ENCODE measurements around the gene NUDT22.

- TF ChIP-seq, protein P1, sequence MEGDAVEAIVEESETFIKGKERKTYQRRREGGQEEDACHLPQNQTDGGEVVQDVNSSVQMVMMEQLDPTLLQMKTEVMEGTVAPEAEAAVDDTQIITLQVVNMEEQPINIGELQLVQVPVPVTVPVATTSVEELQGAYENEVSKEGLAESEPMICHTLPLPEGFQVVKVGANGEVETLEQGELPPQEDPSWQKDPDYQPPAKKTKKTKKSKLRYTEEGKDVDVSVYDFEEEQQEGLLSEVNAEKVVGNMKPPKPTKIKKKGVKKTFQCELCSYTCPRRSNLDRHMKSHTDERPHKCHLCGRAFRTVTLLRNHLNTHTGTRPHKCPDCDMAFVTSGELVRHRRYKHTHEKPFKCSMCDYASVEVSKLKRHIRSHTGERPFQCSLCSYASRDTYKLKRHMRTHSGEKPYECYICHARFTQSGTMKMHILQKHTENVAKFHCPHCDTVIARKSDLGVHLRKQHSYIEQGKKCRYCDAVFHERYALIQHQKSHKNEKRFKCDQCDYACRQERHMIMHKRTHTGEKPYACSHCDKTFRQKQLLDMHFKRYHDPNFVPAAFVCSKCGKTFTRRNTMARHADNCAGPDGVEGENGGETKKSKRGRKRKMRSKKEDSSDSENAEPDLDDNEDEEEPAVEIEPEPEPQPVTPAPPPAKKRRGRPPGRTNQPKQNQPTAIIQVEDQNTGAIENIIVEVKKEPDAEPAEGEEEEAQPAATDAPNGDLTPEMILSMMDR (IDR thresholded peaks at IDR 0.05) = no peak
- no peak for TF ChIP-seq EZH2 (IDR thresholded peaks at IDR 0.05; ENCODE audit: borderline replicate concordance, insufficient read depth, low read depth, low read length, poor library complexity, severe bottlenecking)
These were observed 22.5 kb downstream of the NUDT22 start for GRCh38 chr11:64248578-64248977.
